ENCODE data around the gene TERT.

TERT gene

DNA sequence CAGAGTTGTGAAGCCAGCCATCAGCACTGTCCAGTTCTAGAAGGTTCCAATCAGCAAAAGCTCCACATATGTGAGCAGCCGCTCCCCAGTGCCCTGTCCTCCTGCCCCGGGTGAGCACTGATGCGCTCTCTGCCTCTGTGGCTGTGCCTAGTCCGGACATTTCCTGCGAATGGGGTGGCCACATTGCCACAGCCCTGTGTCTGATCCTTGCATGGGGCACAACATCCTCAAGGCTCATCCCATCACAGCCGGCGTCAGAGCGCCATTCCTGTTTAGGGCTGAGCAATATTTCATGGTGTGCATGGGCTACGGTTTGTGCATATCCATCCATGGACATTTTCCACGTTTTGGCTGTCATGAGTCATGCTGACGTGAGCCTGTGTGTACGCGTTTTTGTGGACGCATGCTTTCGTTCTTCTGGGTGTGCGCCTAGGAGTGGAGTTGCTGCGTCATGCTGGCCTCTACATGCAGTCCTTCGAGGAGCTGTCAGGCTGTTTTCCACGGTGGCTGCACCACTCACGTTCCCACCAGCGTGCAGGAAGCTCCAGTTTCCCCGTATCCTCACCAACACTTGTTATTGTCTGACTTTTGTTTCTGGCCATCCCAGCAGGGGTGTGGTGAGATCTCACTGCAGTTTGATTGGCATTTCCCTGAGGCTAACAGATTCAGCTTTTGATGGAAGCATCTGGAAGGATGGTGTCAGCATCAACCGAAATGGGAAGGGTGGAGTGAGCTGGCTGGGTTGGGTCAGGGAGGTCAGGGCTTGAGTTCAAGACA, 79.4 kb downstream of the TERT start:
- no peak for DNase-seq

DNA sequence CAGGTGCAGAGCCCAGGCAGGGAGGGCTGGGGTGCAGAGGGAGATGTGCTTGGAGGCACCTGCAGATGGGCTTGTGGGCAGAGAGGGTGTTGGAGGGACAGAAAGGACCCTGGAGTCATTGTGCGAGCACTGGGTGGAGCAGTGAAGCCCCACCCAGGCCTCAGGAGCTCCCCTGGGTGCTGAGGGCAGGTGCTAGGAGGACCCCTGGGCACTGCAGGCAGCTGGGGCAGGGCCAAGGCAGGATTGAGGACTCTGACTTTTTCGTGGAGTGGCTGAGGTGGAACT, 80.0 kb downstream of the TERT start:
- DNase-seq, result no peak

DNA sequence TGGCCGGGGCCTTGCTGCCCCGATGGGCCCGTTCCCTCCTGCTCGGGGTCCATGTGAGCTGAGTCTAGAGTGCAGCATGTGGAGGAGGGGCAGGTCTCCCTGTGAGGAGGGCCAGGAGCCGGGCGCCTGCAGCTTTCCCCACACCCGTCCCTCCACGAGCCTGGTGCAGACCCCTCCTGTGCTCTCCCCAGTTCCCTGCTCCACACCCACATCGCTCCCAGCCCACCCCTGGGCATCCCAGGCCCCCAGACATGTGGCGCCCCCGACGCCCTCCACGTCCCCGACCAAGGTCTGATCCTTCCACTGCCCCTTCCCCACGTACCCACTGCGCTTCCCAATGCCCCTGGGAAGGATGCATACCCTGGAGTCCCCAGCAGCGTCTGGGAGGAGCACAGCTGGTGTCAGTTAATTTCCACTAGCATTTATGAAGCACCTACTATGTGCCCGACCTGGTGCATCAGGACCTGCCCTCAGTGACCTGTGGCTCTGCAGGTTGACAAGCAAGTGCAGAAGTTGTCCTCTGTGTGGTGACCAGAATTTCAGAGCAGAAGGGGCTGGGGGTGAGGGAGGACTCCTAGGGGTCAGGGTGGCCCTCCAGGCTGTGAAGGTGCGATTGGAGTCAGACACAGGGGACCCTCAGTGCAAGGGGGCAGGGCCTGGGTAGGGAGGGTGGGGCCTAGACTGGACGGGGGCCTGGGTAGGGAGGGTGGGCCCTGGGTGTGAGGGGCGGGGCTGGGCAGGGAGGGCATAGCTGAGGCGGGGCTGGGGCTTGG, 80.5 kb downstream of the TERT start:
- no peak for DNase-seq

DNA sequence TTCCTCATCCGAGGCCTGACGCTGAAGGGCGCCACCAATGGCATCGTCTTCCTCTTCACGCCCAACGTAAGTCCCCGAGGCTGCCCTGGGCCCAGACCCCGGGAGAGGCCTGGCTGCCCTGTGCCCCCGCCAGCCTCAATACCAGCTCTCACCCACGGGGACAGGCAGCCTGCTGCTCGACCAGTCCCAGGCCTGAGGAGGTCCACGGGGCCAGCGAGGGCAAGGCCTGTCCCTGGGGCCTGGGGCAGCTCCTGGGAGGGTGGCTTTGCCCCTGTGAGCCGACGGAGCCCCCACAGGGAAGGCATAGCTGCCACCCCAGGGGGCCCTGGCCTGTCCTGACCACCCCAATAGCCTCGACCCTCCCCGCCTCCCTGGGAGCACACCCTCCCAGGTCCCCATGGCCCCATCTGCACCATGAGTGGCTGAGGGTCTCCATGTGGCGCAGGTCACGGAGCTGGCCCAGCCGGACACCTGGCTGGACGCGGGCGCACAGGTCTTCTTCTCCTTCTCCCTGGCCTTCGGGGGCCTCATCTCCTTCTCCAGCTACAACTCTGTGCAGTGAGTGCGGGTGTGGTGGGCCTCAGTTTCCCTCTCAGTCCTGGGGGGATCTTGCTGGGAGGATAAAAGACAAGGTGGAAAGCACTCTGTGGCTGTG, 81.2 kb downstream of the TERT start:
- DNase-seq, result no peak

DNA sequence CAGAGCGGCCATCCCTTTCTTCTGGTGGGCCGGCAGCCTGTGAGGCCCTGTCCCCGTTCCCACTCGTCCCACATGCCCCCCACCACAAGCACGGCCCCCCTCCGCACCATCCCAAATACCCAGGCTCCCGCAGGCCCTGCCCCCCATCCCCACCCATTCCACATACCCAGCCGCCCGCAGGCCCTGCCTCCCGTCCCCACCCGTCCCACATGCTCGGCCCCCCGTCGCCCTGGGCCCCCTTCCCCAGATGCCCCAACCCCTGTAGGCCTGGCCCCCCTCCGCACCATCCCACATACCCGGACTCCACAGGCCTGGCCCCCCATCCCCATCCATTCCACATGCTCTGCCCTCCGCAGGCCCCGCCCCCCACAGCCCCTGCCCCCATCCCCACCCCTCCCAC, 82.0 kb downstream of the TERT start:
- no peak for DNase-seq

DNA sequence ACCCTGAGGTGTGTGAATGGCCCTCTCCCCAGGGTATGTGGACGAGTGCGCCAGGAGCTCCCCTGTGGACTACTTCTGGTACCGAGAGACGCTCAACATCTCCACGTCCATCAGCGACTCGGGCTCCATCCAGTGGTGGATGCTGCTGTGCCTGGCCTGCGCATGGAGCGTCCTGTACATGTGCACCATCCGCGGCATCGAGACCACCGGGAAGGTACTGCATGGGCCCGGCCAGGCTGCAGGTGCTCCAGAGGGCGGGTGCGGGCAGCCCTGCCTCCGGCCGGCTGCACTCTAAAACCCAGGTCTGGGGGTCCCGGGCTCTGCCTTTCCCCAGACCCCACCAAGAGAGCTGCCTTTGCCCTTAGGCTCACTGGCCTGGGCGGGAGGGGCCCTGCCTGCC, 82.6 kb downstream of the TERT start:
- DNase-seq, result no peak

DNA sequence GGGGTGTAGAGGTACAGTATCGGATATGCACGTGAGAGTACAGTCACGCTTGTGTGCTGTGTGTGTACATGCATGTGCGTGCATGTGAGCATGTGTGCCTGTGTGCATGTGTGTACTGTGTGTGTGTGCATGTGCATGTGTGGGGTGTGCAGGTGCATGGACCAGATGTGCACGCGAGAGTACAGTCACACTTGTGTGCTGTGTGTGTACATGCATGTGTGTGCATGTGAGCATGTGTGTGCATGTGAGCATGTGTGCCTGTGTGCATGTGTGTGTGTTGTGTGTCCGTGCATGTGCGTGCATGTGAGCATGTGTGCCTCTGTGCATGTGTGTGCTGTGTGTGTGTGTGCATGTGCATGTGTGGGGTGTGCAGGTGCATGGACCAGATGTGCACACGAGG, 83.2 kb downstream of the TERT start:
- no peak for DNase-seq

DNA sequence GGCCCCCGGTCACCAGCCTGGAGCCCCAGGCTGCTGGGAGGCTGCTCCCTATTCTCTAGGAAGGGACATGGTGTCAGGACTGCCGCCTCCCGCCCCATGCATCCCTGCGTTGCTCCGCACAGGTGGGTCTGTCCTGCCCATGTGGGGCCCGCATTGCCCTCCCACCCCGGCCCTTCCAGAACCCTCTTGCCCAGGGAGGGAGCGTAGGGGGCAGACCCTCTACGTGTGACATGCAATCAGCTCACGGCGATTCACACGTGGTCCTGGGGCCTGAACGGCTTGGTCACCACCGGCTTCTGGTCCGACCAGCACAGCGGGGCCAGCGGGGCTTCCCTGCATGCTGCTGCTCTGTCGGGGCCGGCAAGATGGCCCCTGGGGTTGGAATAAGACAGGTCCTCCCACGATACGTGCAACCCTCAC, 84.0 kb downstream of the TERT start:
- DNase-seq, result no peak

DNA sequence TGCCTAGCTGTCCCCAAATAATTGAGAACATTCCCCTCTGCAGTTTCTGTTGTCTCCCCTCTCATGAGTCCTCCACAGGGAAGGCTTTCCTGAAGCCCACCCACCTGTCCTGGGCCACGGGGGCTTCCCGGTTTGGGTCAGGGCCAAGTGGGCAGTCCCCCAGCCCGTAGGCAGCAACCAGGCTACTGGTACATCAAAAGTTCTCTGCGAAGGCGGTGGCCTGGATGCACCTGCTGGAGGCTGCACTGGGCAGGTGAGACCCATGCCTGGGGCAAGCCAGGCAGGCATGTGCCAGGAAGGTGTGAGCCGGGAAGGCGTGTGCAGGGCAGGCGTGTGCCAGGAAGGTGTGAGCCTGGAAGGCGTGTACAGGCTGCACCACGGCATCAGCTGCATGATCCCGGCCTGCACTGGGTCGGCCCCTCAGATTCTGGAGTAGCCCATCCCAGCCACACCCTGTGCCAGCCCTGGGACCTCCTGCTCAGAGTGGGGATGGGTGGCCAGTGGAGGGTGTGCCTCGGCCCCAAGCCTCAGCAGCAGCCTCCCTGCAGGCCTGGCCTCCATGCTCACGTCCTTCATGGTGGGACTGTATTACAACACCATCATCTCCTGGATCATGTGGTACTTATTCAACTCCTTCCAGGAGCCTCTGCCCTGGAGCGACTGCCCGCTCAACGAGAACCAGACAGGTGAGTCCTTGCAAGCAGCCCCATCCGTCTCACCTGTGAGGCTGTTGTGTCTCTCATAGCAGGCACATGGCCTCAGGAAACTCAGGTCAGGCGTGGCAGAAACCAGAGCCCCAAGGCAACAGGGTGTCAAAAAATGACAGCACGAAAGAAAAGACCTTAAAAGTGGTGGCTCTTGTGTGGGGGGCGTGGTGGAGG, 84.7 kb downstream of the TERT start:
- no peak for DNase-seq

DNA sequence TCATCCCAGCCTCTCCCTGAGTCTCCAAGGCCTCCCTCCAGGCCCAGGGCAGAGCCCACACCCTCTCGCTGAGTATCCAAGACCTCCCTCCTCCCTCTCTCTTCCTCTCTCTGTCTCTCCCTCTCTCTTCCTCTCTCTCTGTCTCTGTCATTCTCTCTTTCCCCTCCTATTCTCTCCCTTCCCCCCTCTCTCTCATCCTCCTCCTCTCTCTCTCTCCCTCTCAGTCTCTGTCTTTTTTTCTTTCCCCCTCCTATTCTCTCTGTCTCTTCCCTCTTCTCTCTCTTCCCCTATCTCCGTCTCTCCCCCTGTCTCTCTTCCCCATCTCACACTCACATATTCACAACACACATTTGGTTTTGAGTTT, 85.4 kb downstream of the TERT start:
- DNase-seq, result no peak

DNA sequence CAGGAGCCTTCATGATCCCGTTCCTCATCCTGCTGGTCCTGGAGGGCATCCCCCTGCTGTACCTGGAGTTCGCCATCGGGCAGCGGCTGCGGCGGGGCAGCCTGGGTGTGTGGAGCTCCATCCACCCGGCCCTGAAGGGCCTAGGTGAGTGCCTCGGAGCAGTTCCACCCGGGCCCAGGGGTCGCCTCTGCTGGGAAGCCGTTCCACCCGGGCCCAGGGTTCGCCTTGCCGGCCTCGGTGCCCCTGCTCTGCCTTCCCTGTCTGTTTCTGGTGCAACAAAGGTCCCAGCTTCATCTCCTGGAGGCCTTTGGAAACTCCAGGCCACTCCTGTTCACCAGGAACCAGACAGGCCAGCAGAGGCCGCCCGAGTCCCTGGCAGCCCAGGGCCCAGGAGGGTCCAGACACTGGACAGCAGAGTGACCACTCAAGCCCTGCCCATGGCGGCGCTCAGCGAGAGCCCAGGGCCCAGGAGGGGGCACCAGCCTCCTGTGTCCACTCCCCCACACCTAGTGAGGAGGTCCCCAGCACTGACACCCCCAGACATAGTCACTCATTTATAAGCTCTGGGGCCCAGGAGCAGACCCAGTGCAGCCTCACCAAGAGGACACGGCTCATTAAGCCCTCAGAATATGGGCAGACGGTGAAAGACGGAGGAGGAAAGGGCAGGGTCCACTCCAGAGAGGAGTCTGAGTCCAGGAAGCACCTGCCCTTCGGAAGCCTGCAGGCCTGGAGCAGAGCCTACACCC, 86.0 kb downstream of the TERT start:
- no peak for DNase-seq

DNA sequence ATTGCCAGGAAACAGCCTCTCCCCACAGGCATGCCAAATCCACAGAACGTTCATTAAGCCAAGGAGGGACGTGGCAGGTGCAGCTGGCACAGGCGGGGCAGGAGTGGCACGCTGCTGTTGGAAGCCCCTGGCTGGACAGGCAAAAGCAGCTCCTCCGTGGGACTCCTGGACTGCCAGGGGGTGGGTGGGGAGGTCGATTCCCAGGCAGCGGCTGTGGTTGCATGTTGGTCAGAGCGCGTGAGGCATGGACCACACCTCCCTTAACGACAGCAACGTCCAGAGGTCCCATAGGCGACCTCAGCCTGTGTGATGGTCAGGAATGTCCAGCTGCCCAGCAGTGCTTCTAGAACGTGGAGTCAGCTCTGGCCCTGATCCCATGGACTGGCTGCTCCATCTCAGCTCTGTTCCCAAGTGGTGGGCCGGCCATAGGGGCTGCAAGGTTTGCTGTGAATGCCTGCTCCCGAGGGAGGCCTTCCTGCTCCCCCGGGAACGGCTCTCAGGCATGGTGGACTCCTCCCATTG, 86.6 kb downstream of the TERT start:
- no peak for DNase-seq

DNA sequence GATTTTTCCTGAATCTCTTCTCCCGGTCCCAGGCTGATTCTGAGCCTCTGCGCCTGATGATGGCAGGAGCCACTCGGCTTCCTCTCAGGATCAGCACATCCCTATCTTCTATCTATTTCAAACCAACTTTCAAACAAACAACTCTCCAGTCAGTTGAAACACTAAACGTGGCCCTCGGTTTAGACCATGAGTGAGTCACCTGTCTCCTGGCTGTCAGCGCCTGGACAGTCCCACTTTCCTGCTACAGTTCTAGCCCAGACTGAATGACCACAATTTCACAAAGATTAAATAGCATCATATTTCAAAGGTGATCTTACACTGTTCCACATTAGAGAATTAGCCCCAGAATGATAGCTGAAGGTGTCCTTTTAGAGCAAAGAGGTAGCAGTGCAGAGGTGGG, 87.3 kb downstream of the TERT start:
- no peak for DNase-seq

DNA sequence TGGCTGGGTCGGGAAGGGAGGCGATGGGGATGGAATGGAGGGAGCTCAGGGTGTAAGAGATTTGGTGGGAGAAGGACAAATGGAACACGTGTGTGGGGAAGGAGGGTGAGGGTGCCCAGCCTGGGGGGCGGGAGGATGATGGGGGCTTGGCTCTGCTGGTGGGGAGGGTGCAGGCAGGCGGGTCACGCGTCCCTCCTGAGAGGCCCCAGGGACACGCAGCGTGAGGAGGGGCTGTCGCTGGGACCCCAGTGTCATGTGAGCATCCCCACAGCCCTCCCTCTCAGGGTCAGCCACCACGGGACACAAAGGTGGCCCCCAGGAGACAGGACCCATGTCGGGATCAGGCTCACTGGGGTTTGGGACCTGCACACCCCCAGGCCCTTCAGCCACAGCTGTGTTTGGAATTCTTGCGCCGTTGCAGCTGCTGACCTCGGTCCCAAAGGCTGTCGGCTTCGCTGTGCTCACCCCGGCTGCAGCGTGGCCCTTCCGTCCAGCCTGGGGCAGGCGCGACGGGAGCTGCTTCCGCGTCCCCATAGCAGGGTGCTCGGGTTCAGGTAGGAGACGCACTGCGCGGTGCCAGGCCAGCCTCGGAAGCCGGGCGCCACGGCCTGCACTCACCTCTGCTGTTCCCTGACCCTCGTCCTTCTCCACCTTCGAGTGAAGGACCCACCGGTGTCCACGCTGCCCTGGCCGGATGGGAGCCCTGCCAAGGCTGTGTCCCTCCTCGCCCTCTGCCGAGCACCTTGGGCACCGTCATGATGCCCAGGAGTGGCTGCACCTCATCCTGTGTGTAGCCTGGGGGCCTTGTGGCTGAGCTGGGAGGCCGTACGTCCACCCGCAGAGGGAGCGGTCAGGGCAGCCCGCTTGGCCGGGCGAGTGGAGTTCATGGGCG, 88.1 kb downstream of the TERT start:
- DNase-seq, result no peak

DNA sequence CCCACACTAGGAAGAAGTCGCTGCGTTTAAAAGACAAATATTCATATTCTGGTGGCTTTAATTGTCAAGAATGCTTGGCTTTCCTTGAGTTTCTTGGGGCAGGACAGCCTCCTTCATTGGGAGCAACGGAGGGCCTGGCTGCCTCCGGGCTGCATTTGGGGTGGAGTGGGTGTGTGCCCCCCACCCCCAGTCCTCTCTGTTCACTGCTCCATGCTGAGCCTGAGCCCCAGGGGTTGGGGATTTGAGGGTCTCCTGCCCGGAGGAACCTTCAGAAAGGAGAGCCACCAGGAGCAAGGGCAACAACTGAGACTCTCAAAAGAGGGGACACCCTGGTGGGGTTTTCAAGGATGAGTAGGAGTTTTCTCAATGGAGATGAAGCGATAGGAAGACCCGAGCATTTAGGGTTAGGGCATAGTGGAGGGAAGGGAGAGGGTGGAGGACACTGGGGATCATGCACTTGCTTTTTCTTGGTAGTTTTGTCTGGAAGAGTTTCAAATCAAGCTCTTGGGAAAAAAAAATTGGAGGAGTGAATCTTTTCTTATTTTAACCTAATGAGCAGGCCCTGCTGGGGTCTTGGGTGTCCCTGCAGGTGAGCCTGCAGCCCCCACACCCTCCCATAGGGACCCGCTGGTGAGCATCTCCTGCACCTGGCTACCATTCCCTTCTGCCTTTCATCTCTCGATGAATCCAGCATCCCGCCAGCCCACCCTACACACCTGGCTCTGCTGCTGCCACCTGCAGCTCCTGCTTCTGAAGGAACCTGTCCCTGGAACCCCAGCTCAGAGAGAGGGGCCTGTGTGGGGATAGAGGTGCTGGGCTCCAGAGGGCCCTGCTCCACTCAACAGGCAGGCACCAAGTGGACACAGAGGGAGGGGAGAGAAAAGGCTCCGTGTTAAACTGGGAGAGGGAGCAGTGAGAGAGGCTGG, 89.3 kb downstream of the TERT start:
- DNase-seq, result no peak

DNA sequence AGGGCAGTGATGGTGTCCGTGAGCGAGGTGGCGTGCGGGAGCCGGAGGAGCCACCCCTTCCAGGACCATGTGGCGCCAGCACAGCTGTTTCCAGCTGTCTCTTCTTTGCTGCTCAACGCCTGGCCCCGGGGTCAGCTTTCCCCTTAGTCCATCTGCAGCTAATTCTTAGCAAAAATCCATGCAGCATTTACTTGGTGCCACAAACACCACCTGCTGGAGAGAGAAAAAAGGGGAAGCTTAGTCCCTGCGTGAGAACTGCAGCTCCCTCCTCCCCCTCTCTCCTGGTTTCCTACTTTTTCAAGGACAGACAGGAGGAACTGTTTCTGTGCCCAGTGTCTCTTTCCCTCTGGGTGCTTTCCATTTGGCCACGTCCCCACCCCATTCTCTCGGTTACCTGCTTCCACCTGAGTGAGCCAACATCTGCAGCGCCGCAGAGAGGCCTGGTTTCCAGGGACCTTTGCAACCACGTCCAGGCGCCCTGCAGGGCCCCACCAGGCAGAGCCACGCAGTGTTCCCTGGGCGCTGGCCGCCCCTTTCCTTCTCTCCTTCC, 90.1 kb downstream of the TERT start:
- no peak for DNase-seq

DNA sequence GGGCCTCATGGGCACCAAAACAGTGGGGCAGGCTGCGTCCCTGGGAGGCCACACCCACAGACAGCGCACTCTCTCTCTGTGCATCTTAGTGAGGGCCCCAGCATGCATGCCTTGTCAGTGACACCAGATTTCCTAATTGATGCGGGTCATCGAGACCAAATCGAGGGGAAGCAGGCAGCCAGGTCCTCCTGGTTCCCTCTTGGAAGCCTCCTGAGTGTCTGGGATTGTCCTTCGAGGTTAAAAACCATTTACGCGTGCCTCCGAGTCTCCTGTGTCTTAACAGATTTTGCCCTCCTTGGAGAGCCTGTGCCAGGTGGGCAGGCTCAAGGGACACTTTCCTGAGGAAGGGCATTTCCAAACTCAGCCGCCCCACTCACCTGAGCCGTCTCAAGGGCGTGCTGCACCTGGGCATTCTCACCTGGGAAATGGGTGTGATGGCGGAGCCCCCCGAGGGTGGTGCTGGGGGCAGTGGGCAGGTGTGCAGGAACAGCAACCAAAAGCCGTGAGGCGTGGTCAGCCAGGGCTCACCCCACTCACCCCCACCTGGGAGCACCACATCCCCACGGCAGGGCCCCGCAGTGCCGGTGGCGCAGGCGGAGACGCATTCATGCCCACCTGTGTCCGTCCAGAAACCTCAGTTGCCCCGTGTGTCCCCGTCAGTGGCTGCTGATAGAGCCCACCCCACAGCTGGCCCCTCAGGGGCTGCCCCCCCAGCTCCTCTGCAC, 90.7 kb downstream of the TERT start:
- no peak for DNase-seq

DNA sequence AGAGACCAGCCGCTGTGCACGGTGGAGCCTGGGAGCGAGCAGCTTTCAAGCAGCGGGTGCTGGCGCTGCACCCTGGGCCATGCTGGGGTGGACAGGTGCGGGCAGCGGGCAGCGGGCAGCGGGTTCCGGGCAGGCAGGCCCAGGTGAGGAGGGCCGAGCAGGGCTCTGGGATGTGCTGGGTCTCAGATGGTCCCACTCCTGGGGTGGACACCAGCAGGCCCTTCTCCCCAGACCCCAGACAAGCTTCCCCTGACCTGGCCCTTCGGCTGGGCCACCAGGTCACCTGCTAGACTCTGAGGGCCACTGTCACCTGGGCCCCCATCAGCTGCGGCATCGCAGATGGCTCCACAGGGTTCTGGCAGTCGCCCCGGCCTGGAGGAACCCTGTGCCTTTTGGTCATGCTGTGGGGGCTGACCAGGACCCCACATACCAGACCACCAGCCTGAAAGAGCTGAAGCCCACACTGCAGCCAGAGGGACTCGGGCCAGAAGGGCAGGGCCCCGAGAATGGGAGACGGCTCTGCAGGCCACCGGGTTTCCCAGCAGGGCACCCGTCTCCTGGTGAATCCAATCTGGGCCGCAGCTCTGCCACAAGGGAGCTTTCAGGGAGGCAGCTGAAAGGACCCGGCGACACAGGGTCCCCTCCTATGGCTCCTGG, 91.4 kb downstream of the TERT start:
- no peak for DNase-seq

Data from stimulated activated CD8-positive, alpha-beta memory T cell treated with anti-CD3 and anti-CD28 coated beads, Interleukin-4, amount 100 ng/mL, for 48 hours (primary cell).